ENCODE measurements around the gene DLL1.

GRCh38 chr6:170250981-170251775 is 39.7 kb downstream of the DLL1 start:
- TF ChIP-seq CTCF (conservative IDR thresholded peaks at IDR 0.05): no peak
- TF ChIP-seq ZFX (IDR thresholded peaks at IDR 0.05): no peak

Measured in C4-2B (cell line).